ENCODE measurements around the gene RASL11A.
A peak's percentile ranks its signal among the peaks of the same experiment; 100 is the strongest.

Gene RASL11A

DNA sequence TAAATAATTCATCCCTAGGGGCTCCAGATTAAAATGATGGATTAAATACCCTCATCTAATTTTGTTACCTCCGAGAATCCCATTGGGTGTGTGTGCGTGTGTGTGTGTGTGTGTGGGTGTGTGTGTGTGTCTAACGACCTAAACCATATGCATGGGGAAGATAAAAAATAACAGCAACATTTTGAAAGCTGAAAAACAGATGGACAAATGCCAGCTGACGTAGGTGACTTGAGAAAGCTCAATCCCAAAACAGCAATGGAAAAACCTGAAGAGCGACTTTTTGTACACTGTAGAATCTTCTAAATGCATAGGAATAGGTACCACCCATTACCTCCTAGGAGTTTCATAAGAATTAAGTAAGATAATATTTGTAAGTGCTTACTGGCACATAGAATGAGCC, 27.9 kb upstream of the RASL11A start:
- H3K4me3 ChIP-seq (ENCODE audit: low read depth, low read length), result no peak overlapping the region
- TF ChIP-seq, protein P1, sequence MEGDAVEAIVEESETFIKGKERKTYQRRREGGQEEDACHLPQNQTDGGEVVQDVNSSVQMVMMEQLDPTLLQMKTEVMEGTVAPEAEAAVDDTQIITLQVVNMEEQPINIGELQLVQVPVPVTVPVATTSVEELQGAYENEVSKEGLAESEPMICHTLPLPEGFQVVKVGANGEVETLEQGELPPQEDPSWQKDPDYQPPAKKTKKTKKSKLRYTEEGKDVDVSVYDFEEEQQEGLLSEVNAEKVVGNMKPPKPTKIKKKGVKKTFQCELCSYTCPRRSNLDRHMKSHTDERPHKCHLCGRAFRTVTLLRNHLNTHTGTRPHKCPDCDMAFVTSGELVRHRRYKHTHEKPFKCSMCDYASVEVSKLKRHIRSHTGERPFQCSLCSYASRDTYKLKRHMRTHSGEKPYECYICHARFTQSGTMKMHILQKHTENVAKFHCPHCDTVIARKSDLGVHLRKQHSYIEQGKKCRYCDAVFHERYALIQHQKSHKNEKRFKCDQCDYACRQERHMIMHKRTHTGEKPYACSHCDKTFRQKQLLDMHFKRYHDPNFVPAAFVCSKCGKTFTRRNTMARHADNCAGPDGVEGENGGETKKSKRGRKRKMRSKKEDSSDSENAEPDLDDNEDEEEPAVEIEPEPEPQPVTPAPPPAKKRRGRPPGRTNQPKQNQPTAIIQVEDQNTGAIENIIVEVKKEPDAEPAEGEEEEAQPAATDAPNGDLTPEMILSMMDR (IDR thresholded peaks at IDR 0.05; ENCODE audit: borderline replicate concordance, insufficient read depth, low read depth, low read length), result no peak

DNA sequence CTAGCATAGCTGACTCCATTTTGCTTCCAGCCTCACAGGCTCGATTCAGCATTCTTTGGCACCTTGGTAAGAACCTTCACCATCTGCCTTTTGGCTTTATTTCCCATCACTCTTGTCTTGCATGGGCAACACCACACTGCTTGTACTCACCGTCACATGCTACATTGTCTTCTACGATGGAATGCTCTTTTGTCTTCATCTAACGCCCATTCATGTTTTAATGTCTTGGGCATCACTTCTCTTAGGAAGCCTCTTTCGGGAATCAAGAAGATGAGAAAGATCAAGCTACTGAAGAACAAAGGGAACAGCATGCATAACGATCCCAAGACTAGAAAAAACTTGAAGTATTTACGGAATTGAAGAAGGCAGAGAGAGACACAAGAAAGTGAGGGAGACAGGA, 25.0 kb upstream of the RASL11A start:
- H3K4me3 ChIP-seq (ENCODE audit: low read depth, low read length), result no peak overlapping the region
- TF ChIP-seq, protein P1 (IDR thresholded peaks at IDR 0.05; ENCODE audit: borderline replicate concordance, insufficient read depth, low read depth, low read length), result no peak

DNA sequence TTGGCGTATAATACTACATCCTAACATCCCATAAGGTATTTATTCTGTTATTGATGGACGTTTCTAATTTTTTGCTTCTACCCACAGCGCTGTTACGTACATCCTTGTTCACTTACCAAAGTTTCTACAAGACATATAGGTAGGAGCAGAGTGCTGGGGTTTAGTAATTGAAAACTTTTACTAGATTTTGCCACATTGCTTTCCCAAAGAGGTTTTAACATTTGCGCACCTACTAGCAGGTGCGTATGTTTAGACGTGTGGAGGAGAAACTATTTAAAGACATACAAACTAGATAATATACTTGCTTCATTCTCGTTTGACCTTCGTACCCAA, 19.8 kb upstream of the RASL11A start:
- TF ChIP-seq, protein P1 (IDR thresholded peaks at IDR 0.05; ENCODE audit: borderline replicate concordance, insufficient read depth, low read depth, low read length), result no peak
- H3K4me3 ChIP-seq (ENCODE audit: low read depth, low read length), result peak overlapping the region; percentile 73

DNA sequence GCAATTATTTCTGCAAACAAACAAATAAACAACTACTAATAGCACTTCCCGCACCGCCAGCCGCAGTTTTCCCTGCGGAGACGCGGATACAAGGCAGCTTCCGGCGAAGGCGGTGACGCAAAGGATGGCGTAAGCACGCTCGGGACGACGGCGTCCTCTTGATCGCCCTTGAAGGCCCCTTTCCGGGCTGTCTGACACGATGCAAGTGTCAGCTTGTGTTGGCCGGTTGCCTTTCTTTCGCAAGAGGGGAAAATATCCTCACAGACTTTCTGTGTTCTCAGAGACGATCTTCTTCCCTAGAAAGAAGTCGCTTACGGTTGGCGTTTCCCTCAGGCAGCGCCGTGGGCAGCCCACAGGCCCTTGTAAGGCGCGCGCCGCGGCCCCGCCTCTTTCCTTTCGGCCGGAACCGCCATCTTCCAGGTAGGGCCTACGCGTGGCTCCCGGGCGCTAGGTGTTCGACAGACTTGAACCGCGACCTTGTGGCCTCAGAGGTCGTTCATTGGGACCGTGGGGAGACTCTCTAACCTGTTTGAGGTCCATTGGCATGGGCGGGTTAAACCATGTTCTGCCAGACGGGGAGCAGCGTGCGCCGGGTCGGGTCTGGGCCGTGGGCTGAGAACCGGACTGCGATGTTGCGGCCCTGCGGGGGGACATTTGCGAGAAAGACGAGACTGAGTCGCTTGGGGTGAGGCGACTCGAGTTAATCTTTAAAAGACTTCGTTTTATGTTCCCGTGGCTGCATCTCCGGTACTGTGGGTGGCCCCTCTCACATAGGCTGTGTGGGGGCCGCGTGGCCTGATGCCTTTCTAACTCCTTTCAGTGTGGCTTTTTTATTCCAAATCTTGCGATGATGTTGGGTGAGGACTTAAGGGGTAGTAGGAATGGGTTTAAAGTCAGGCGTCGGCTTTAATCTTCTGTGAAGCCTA, 19.2 kb upstream of the RASL11A start, which contains the start of gene RPL21:
RPL21 (plus strand) TSS at position 393 of the 926 bp plus-strand sequence. CDS start 2,219 bp downstream, outside the sequence.
- TF ChIP-seq, protein P1 (IDR thresholded peaks at IDR 0.05; ENCODE audit: borderline replicate concordance, insufficient read depth, low read depth, low read length), result no peak

DNA sequence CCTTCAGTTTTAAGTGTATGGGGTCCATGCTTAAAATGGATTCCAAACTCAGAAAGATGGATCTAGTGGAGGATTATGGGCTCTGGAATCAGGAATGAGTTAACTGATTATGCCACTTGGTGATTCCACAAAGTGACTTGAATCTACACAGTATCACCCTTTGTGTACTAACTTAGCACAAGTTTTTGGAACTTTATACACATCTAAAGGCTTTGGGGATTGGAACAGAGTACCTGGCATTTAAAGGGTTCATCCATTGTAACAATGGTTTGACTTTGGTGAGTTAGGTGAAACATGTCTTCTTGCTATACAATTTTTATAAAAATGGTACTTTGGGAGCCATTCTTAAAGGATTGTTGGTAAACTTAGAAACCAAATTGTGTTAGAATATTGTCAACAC, 18.2 kb upstream of the RASL11A start:
- TF ChIP-seq, protein P1 (IDR thresholded peaks at IDR 0.05; ENCODE audit: borderline replicate concordance, insufficient read depth, low read depth, low read length), result no peak

More for the DNA sequence above, 19.2 kb upstream of the RASL11A start, which contains the start of gene RPL21:
- peak within 1 kb of the TSS; percentile 73 for H3K4me3 ChIP-seq (ENCODE audit: low read depth, low read length)

DNA sequence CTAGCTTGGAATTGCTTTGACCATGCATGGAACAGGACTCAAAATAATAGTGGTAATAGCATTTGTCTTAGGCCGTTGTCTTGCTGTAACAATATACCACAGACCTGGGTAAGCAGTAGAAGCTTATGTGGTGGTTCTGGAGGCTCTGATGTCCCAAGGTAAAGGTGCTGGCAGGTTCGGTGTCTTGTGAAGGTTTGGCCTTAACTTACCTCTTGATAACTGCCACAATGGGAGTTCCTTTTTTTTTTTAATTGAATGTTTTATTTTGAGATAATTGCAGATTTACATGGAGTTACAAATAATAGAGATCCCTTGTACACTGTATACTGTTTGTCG, 13.4 kb upstream of the RASL11A start:
- TF ChIP-seq, protein P1 (IDR thresholded peaks at IDR 0.05; ENCODE audit: borderline replicate concordance, insufficient read depth, low read depth, low read length), result no peak
- H3K4me3 ChIP-seq (ENCODE audit: low read depth, low read length), result no peak overlapping the region

More for the DNA sequence above, 18.2 kb upstream of the RASL11A start:
- peak overlapping the region; percentile 73 for H3K4me3 ChIP-seq (ENCODE audit: low read depth, low read length)
